Measurements from ENCODE around the gene TOB1. TPM values are rescaled to one million over a fixed set of nuclear protein-coding genes. Genes with fewer than 3 reads are reported as not detected.

The TOB1 gene
- total and polyA plus RNA-seq, 12 donors: 15.6 to 134 (median 97.8) TPM

GRCh38 chr17:50911890-50912289, 45.7 kb upstream of the TOB1 start:
- peaks cover 1 to 47% (median 17%) of the 10 kb centered on the region in 9 donors for H3K4me1 ChIP-seq
- H3K9me3 ChIP-seq: no peaks in the 10 kb centered on the region
- H3K36me3 ChIP-seq: no peaks in the 10 kb centered on the region
- H3K4me3 ChIP-seq: no peak overlapping the region
- WGBS, 2 donors: 72 to 78% methylated on average over 4 of the region's 4 CpGs
- TF ChIP-seq CTCF (IDR thresholded peaks at IDR 0.05): no peak
- ATAC-seq (no peak), DNase-seq (no peak)
- H3K27ac ChIP-seq: peak overlapping the region in 1 of 10 donors; percentile 86
- intact Hi-C loops (cut with DNase I): no loop called here
- no peaks in the 10 kb centered on the region for H3K27me3 ChIP-seq

- Histone ChIP-seq H3K27me3 (no peaks in the 10 kb centered on the region), H3K4me1 (peaks cover 0 to 44% (median 12%) of the 10 kb centered on the region in 9 donors), H3K27ac (peak overlapping the region in 1 of 10 donors; percentile 86), H3K36me3 (no peaks in the 10 kb centered on the region), H3K9me3 (no peaks in the 10 kb centered on the region), H3K4me3 (no peak overlapping the region)
- no peak for TF ChIP-seq CTCF (IDR thresholded peaks at IDR 0.05)
- ATAC-seq (no peak), DNase-seq (no peak)
- intact Hi-C loops (cut with DNase I): no loop called here
- WGBS, 2 donors: 64 to 71% methylated on average over 6 of the region's 6 CpGs
Measured at GRCh38 chr17:50911450-50911849, 45.3 kb upstream of the TOB1 start.

- intact Hi-C loops (cut with DNase I): loop anchor here in 1 of 10 donors (2.0 kb wide), 1 partner anchor 43 kb away; the partner anchor contains the start of gene TOB1
- 77 to 82% methylated on average over 15 of the region's 15 CpGs for WGBS, 2 donors
Measured at GRCh38 chr17:50909765-50910605, 43.8 kb upstream of the TOB1 start.

More at GRCh38 chr17:50909765-50910605, 43.8 kb upstream of the TOB1 start:
- no peaks in the 10 kb centered on the region for H3K27me3 ChIP-seq
- no peak for TF ChIP-seq CTCF (IDR thresholded peaks at IDR 0.05)
- ATAC-seq: peak in 5 of 8 donors; percentile 2 to 32 (median 24)
- no peaks in the 10 kb centered on the region for H3K36me3 ChIP-seq
- H3K4me1 ChIP-seq: peaks cover 2 to 46% (median 13%) of the 10 kb centered on the region in 9 donors
- H3K4me3 ChIP-seq: no peak overlapping the region
- H3K9me3 ChIP-seq: no peaks in the 10 kb centered on the region
- DNase-seq: no peak
- H3K27ac ChIP-seq: peak overlapping the region; percentile 36 to 88 (median 84)

Data from heart right ventricle (tissue), 16 donors.